ENCODE results near the gene TTLL10.

DNA sequence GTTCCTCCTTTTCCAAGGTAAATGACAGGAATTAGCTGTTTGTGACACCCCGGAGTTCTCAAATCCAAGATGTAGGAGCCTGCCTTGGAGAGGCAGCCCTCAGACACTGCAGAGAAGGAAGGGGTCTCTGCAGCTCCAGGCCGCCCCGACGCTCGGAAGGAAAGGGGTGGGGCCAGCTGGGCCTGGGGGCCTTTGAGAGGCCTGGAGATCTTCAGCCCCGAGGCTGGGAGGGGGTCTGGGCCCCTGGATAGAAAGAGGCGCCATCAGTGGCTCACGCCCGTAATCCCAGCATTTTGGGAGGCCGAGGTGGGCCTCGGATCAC is 33.9 kb downstream of the TTLL10 start:
- TF ChIP-seq, protein P1, sequence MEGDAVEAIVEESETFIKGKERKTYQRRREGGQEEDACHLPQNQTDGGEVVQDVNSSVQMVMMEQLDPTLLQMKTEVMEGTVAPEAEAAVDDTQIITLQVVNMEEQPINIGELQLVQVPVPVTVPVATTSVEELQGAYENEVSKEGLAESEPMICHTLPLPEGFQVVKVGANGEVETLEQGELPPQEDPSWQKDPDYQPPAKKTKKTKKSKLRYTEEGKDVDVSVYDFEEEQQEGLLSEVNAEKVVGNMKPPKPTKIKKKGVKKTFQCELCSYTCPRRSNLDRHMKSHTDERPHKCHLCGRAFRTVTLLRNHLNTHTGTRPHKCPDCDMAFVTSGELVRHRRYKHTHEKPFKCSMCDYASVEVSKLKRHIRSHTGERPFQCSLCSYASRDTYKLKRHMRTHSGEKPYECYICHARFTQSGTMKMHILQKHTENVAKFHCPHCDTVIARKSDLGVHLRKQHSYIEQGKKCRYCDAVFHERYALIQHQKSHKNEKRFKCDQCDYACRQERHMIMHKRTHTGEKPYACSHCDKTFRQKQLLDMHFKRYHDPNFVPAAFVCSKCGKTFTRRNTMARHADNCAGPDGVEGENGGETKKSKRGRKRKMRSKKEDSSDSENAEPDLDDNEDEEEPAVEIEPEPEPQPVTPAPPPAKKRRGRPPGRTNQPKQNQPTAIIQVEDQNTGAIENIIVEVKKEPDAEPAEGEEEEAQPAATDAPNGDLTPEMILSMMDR (IDR thresholded peaks at IDR 0.05), result no peak
- TF ChIP-seq POLR2A (IDR thresholded peaks at IDR 0.05) (no peak), EP300 (IDR thresholded peaks at IDR 0.05) (no peak), POLR2AphosphoS5 (IDR thresholded peaks at IDR 0.05) (no peak)

All from gastroesophageal sphincter (tissue), 3 donors.